ENCODE results near the gene GPR17.

GRCh38 chr2:127635380-127636237, 10.3 kb upstream of the GPR17 start:
- TF ChIP-seq EP300 (IDR thresholded peaks at IDR 0.05), result no peak
- no peak for TF ChIP-seq CTCF (IDR thresholded peaks at IDR 0.05)
- TF ChIP-seq POLR2A (IDR thresholded peaks at IDR 0.05), result no peak
